Measurements from ENCODE around the gene IL9. TPM values are rescaled to one million over a fixed set of nuclear protein-coding genes. Genes with fewer than 3 reads are reported as not detected.

The IL9 gene
- total and polyA plus RNA-seq, 2 experiments from 2014 or later, result not detected

- no peaks in the 10 kb centered on the region for H3K9me2 ChIP-seq (ENCODE audit: insufficient read depth)
- H2AFZ ChIP-seq, result no peak overlapping the region
- H3K79me2 ChIP-seq (ENCODE audit: insufficient read depth), result no peaks in the 10 kb centered on the region
- no peaks in the 10 kb centered on the region for H4K20me1 ChIP-seq (ENCODE audit: insufficient read depth)
- H3K27ac ChIP-seq, result no peak overlapping the region
- TF ChIP-seq EZH2phosphoT487 (IDR thresholded peaks at IDR 0.05; ENCODE audit: insufficient read depth, low read depth) (no peak), EZH2 (IDR thresholded peaks at IDR 0.05; ENCODE audit: insufficient read depth, poor library complexity, severe bottlenecking) (no peak)
- no peak overlapping the region for H3K4me3 ChIP-seq
- peak; percentile 78 for DNase-seq
- no peak overlapping the region for H3K9ac ChIP-seq
- H3K4me1 ChIP-seq (ENCODE audit: insufficient read depth), result 0 out of 2 replicates have a peak, but pooled peaks cover 6% of the 10 kb centered on the region
- no peaks in the 10 kb centered on the region for H3K36me3 ChIP-seq (ENCODE audit: low read depth)
- no peaks in the 10 kb centered on the region for H3K27me3 ChIP-seq (replicated peaks; ENCODE audit: insufficient read depth)
- no peaks in the 10 kb centered on the region for H3K9me3 ChIP-seq (ENCODE audit: low read depth)
- in situ Hi-C loops (cut with MboI), result loop anchor here (5.0 to 25.0 kb wide), 3 partner anchors 297 to 875 kb away; no protein-coding TSS in a partner anchor
- peak overlapping the region; percentile 50 for H3K4me2 ChIP-seq (ENCODE audit: unreplicated experiment)
- H3F3A ChIP-seq (ENCODE audit: insufficient read depth), result no peaks in the 10 kb centered on the region
- WGBS, 2 experiments (ENCODE audit: low coverage in 1 of 2, low lambda C conversion rate in 2 of 2, missing lambda C conversion rate in 2 of 2), result 15 to 16% methylated on average over 8 of the region's 8 CpGs
These were observed 8.2 kb downstream of the IL9 start for GRCh38 chr5:135887447-135887864.

DNA sequence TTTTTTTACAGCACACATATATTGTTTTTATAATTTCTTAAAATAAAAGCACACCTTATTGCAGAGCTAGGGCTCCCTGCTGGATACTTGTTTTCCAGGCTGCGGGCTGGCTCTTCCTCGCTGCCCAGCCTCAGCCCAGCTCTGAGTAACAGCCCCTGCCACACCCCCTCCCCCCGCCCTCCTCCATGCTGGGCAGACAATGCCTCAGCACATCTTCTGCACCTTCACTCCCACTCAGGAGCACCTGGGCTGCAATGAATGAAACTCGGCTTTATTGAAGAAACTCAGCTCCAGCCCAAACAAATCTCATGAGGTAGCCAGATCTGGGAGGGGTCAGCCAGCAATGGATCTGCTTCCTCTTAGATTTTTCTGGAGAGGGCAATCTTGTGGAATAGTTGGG is 9.5 kb downstream of the IL9 start:
- no peaks in the 10 kb centered on the region for H3F3A ChIP-seq (ENCODE audit: insufficient read depth)
- 0 out of 2 replicates have a peak, but pooled peaks cover 6% of the 10 kb centered on the region for H3K4me1 ChIP-seq (ENCODE audit: insufficient read depth)
- no peak overlapping the region for H3K4me2 ChIP-seq (ENCODE audit: unreplicated experiment)
- no peak overlapping the region for H3K27ac ChIP-seq
- in situ Hi-C loops (cut with MboI), result loop anchor here (5.0 to 25.0 kb wide), 3 partner anchors 299 to 876 kb away; no protein-coding TSS in a partner anchor
- no peaks in the 10 kb centered on the region for H3K9me2 ChIP-seq (ENCODE audit: insufficient read depth)
- DNase-seq, result no peak
- H3K27me3 ChIP-seq (replicated peaks; ENCODE audit: insufficient read depth), result no peaks in the 10 kb centered on the region; the same call in 1 of the 2 replicates
- no peak overlapping the region for H3K9ac ChIP-seq
- no peaks in the 10 kb centered on the region for H3K9me3 ChIP-seq (ENCODE audit: low read depth)
- no peaks in the 10 kb centered on the region for H4K20me1 ChIP-seq (ENCODE audit: insufficient read depth)
- H3K36me3 ChIP-seq (ENCODE audit: low read depth), result no peaks in the 10 kb centered on the region
- no peak overlapping the region for H2AFZ ChIP-seq
- WGBS, 2 experiments (ENCODE audit: low coverage in 1 of 2, low lambda C conversion rate in 2 of 2, missing lambda C conversion rate in 2 of 2), result 69 to 71% methylated on average over 4 of the region's 4 CpGs
- no peaks in the 10 kb centered on the region for H3K79me2 ChIP-seq (ENCODE audit: insufficient read depth)
- no peak overlapping the region for H3K4me3 ChIP-seq
- no peak for TF ChIP-seq EZH2phosphoT487 (IDR thresholded peaks at IDR 0.05; ENCODE audit: insufficient read depth, low read depth)
- TF ChIP-seq EZH2 (IDR thresholded peaks at IDR 0.05; ENCODE audit: insufficient read depth, poor library complexity, severe bottlenecking), result no peak

DNA sequence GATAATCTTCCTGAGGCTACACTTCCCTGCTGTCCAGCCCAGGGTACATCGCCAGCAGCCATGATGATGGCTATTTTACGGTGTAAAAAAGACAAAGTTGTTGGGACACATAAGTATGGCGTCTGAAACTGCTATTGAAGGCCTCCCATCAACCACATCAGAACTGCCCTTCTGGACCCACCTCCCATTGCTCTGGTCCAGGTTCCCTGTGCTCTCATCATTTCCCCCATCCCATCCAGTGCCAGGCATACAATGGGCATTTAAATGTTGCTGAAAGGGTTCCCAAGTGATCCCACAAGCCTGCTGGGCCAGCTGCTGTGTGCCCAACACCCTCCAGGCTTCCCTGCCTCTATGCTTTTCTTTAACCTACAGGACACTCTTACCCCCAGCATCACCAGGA is 10.6 kb downstream of the IL9 start:
- TF ChIP-seq EZH2phosphoT487 (IDR thresholded peaks at IDR 0.05; ENCODE audit: insufficient read depth, low read depth) (no peak), EZH2 (IDR thresholded peaks at IDR 0.05; ENCODE audit: insufficient read depth, poor library complexity, severe bottlenecking) (no peak)
- H2AFZ ChIP-seq, result no peak overlapping the region
- no peak for DNase-seq
- H3K36me3 ChIP-seq (ENCODE audit: low read depth), result no peaks in the 10 kb centered on the region
- H3K9ac ChIP-seq, result no peak overlapping the region
- no peaks in the 10 kb centered on the region for H4K20me1 ChIP-seq (ENCODE audit: insufficient read depth)
- in situ Hi-C loops (cut with MboI), result loop anchor here (5.0 to 25.0 kb wide), 3 partner anchors 300 to 877 kb away; no protein-coding TSS in a partner anchor
- no peak overlapping the region for H3K27ac ChIP-seq
- H3K27me3 ChIP-seq (replicated peaks; ENCODE audit: insufficient read depth), result no peaks in the 10 kb centered on the region; the same call in 1 of the 2 replicates
- 80 to 88% methylated on average over 3 of the region's 3 CpGs for WGBS, 2 experiments (ENCODE audit: low coverage in 1 of 2, low lambda C conversion rate in 2 of 2, missing lambda C conversion rate in 2 of 2)
- H3K4me3 ChIP-seq, result no peak overlapping the region
- H3K4me2 ChIP-seq (ENCODE audit: unreplicated experiment), result no peak overlapping the region
- peaks cover 11% of the 10 kb centered on the region; the same call in 1 of the 2 replicates for H3K4me1 ChIP-seq (ENCODE audit: insufficient read depth)
- H3F3A ChIP-seq (ENCODE audit: insufficient read depth), result no peaks in the 10 kb centered on the region
- H3K9me3 ChIP-seq (ENCODE audit: low read depth), result no peaks in the 10 kb centered on the region
- no peaks in the 10 kb centered on the region for H3K79me2 ChIP-seq (ENCODE audit: insufficient read depth)
- no peaks in the 10 kb centered on the region for H3K9me2 ChIP-seq (ENCODE audit: insufficient read depth)

- Histone ChIP-seq H3F3A (ENCODE audit: insufficient read depth) (no peaks in the 10 kb centered on the region), H3K9me2 (ENCODE audit: insufficient read depth) (no peaks in the 10 kb centered on the region), H3K79me2 (ENCODE audit: insufficient read depth) (no peaks in the 10 kb centered on the region), H3K4me2 (ENCODE audit: unreplicated experiment) (no peak overlapping the region), H4K20me1 (ENCODE audit: insufficient read depth) (no peaks in the 10 kb centered on the region), H2AFZ (no peak overlapping the region), H3K4me1 (ENCODE audit: insufficient read depth) (peaks cover 11% of the 10 kb centered on the region; the same call in 1 of the 2 replicates), H3K4me3 (no peak overlapping the region), H3K27me3 (replicated peaks; ENCODE audit: insufficient read depth) (no peaks in the 10 kb centered on the region; the same call in 1 of the 2 replicates), H3K27ac (no peak overlapping the region), H3K9ac (no peak overlapping the region), H3K9me3 (ENCODE audit: low read depth) (no peaks in the 10 kb centered on the region), H3K36me3 (ENCODE audit: low read depth) (no peaks in the 10 kb centered on the region)
- TF ChIP-seq EZH2phosphoT487 (IDR thresholded peaks at IDR 0.05; ENCODE audit: insufficient read depth, low read depth) (no peak), EZH2 (IDR thresholded peaks at IDR 0.05; ENCODE audit: insufficient read depth, poor library complexity, severe bottlenecking) (no peak)
- in situ Hi-C loops (cut with MboI), result loop anchor here (10.0 to 25.0 kb wide), 2 partner anchors 301 to 879 kb away; no protein-coding TSS in a partner anchor
- no peak for DNase-seq
- WGBS, 2 experiments (ENCODE audit: low coverage in 1 of 2, low lambda C conversion rate in 2 of 2, missing lambda C conversion rate in 2 of 2), result 82 to 83% methylated on average over 4 of the region's 4 CpGs
These were observed 12.2 kb downstream of the IL9 start for GRCh38 chr5:135883441-135883840.

All from GM23248 (cell line).